Type B pancreatic cell (in vitro differentiated cells): ENCODE data around the gene SDR42E1. TPM values are rescaled to one million over a fixed set of nuclear protein-coding genes. Genes with fewer than 3 reads are reported as not detected.

ENCODE experiments used
- DNase-seq: peaks from one replicate; pipeline ENCODE4 v3.0.0; 2021; ENCODE audit warnings: mixed read lengths; ENCODE audit not compliant: unreplicated experiment; ENCODE audit errors: extremely low spot score
- H3K27ac Mint-ChIP-seq: 2 replicates; pipeline ENCODE4 v1.8.0; 2021; ENCODE audit warnings: mild to moderate bottlenecking, mixed read lengths
- H3K27me3 Mint-ChIP-seq: 2 replicates; pipeline ENCODE4 v1.8.0; 2021; ENCODE audit warnings: mixed read lengths
- H3K36me3 Mint-ChIP-seq: 2 replicates; pipeline ENCODE4 v1.8.0; 2021; ENCODE audit warnings: mixed read lengths
- H3K4me1 Mint-ChIP-seq: one replicate; pipeline ENCODE4 v1.8.0; 2021; ENCODE audit warnings: mixed read lengths; ENCODE audit not compliant: unreplicated experiment
- H3K4me3 Mint-ChIP-seq: 2 replicates; pipeline ENCODE4 v1.8.0; 2021; ENCODE audit warnings: mild to moderate bottlenecking, mixed read lengths
- H3K9me3 Mint-ChIP-seq: 2 replicates; pipeline ENCODE4 v1.8.0; 2021; ENCODE audit warnings: mixed read lengths
- long read RNA-seq: library from polyadenylated mRNA; unstranded; transcript quantifications from one replicate; pipeline ENCODE4 v2.0.0, GENCODE V29; 2020
- total RNA-seq: library from RNA; stranded (reverse); gene quantifications from 2 replicates; pipeline ENCODE4 v1.2.1, GENCODE V29; 2021; ENCODE audit warnings: low replicate concordance
- TF ChIP-seq, protein P1 (sequence below): fragments of 200-600 bp; sonication (generic); conservative IDR thresholded peaks from 2 replicates; pipeline ENCODE4 v1.5.0; 2021; ENCODE audit warnings: antibody characterized with exemption, mild to moderate bottlenecking

SDR42E1 gene
- 0.02 TPM in 1 of 2 replicates, not detected in the other for total RNA-seq
- long read RNA-seq: 0 reads

DNA sequence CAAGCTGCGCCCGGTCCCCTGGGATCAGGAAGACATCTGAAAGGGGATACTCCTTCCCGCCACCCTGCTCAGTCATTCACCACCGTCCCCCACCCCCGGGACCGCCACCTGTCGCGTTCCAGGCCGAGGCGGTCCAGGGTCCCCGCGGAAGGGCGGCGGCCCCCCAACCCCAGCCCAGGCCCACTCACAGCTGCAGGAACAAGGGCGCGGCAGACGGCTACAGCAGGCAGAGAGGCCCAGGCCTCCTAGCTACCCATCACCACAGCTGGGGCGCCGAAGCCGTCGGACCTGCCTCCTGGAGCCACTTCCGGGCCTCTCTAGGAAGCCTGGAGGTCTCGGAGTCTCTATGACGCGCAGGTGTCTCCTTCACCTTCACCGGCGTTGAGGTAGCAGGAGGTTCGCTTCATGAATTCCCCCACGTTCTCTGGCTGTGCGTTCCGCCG lies at the start of gene SDR42E1:
TSS of gene SDR42E1 (minus strand) at position 272 of the 443 bp plus-strand sequence. CDS start 10,612 bp downstream, outside the sequence.
- H3K9me3 Mint-ChIP-seq: peaks cover 7% of the 10 kb centered on the region
- H3K27ac Mint-ChIP-seq: no peak within 1 kb of the TSS
- no peak within 1 kb of the TSS for H3K4me3 Mint-ChIP-seq
- H3K27me3 Mint-ChIP-seq: peaks cover 3% of the 10 kb centered on the region
- DNase-seq: no peak
- TF ChIP-seq, protein P1, sequence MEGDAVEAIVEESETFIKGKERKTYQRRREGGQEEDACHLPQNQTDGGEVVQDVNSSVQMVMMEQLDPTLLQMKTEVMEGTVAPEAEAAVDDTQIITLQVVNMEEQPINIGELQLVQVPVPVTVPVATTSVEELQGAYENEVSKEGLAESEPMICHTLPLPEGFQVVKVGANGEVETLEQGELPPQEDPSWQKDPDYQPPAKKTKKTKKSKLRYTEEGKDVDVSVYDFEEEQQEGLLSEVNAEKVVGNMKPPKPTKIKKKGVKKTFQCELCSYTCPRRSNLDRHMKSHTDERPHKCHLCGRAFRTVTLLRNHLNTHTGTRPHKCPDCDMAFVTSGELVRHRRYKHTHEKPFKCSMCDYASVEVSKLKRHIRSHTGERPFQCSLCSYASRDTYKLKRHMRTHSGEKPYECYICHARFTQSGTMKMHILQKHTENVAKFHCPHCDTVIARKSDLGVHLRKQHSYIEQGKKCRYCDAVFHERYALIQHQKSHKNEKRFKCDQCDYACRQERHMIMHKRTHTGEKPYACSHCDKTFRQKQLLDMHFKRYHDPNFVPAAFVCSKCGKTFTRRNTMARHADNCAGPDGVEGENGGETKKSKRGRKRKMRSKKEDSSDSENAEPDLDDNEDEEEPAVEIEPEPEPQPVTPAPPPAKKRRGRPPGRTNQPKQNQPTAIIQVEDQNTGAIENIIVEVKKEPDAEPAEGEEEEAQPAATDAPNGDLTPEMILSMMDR: no peak
- no peaks in the 10 kb centered on the region for H3K36me3 Mint-ChIP-seq
- H3K4me1 Mint-ChIP-seq: no peaks in the 10 kb centered on the region

GRCh38 chr16:82059983-82060421 lies 48.7 kb upstream of the SDR42E1 start:
- no peak for DNase-seq
- Mint-ChIP-seq H3K4me1 (no peaks in the 10 kb centered on the region), H3K36me3 (no peaks in the 10 kb centered on the region), H3K4me3 (no peak overlapping the region), H3K27ac (no peak overlapping the region), H3K27me3 (peaks cover 7% of the 10 kb centered on the region), H3K9me3 (peaks cover 8% of the 10 kb centered on the region)
- TF ChIP-seq, protein P1: no peak

- Mint-ChIP-seq H3K4me1 (no peaks in the 10 kb centered on the region), H3K27ac (no peak overlapping the region), H3K36me3 (no peaks in the 10 kb centered on the region), H3K4me3 (no peak overlapping the region), H3K9me3 (peaks cover 8% of the 10 kb centered on the region), H3K27me3 (peaks cover 7% of the 10 kb centered on the region)
- DNase-seq: no peak
- TF ChIP-seq, protein P1: no peak
Observed at GRCh38 chr16:82059161-82059982, 48.1 kb upstream of the SDR42E1 start.

GRCh38 chr16:82056550-82056896 lies 45.3 kb upstream of the SDR42E1 start:
- peaks cover 7% of the 10 kb centered on the region for H3K27me3 Mint-ChIP-seq
- TF ChIP-seq, protein P1: no peak
- no peak overlapping the region for H3K4me3 Mint-ChIP-seq
- no peak for DNase-seq
- H3K27ac Mint-ChIP-seq: no peak overlapping the region
- peaks cover 8% of the 10 kb centered on the region for H3K9me3 Mint-ChIP-seq
- no peaks in the 10 kb centered on the region for H3K36me3 Mint-ChIP-seq
- H3K4me1 Mint-ChIP-seq: no peaks in the 10 kb centered on the region

GRCh38 chr16:82055728-82056549 lies 44.7 kb upstream of the SDR42E1 start:
- Mint-ChIP-seq H3K36me3 (no peaks in the 10 kb centered on the region), H3K27me3 (peaks cover 7% of the 10 kb centered on the region), H3K4me3 (no peak overlapping the region), H3K4me1 (no peaks in the 10 kb centered on the region), H3K9me3 (peaks cover 8% of the 10 kb centered on the region), H3K27ac (no peak overlapping the region)
- TF ChIP-seq, protein P1: no peak
- no peak for DNase-seq
